Stimulated activated CD4-positive, alpha-beta T cell treated with anti-CD3 and anti-CD28 coated beads, Interleukin-2, amount 100 ng/mL, for 4 hours (primary cell): ENCODE data around the gene CADM1.
"Not testable (repeated sequence)": the region's sequence is repeated elsewhere in the genome, so short reads cannot be mapped to it uniquely, and the experiment has no call there.

Experiments
- DNase-seq: peaks from one replicate; pipeline ENCODE4 v3.0.0-alpha.2; 2020; ENCODE audit warnings: low read depth

Gene CADM1

DNA sequence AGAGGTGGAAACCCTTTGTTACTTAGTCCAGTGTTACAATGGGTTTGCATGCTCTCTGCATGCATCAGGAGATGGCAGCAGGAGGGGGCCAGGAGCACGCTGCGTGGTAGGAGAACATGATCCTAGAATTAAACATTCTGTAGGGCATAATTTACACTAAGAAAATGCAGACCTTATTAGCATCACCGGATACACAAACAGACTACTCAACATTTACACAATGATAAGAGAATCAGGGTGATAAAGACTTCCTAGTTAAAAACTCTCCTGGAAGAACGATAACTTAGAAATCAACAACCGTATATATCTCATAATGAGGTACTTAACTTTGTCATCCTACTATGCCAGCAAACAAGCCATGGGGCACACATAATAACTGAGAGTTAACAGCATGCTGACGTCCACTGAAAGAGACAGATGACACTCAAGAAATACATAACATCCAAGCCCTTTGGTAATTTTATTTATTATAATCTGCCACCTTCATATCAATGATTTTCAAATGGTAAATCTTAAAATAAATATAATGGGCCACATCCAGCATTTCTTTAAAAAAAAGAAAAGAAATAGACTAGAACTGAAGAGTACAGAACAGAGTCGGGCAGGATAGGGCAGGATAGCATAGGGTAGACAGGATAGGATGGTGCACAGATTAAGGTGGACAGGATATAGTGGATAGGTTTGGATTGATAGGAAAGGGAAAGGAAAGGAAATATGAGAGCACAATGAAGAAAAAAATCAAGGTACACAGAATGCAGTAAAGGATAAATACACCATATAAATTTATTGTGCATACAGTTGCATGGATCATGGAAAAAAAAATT lies 27.5 kb downstream of the CADM1 start:
- no peak for DNase-seq

DNA sequence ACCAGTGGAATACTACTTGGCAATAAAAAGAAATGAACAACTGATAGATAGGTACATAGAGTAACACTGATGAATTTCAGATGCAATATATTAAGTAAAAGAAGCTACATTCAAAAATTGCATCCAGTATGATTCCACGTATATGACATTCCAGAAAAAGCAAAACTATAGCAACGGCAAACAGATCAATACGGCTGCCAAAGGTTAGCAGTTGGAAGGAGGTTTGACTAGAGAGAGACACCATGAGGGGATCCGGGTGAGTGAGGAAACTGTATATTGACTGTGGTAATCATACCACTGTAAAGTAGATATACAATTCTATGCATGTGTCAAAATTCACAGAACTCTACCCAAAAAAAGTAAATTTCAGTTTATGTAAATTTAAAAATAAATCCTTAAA lies 28.7 kb downstream of the CADM1 start:
- no peak for DNase-seq

DNA sequence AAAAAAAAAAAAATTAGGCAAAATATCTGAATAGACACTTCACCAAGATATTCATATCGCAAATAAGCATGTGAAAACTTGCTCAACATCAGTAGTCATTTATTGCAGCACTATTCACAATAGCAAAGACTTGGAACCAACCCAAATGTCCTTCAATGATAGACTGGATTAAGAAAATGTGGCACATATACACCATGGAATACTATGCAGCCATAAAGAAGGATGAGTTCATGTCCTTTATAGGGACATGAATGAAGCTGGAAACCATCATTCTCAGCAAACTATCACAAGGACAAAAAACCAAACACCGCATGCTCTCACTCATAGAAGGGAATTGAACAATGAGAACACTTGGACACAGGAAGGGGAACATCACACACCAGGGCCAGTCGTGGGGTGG lies 29.9 kb downstream of the CADM1 start:
- DNase-seq, result not testable (repeated sequence)

DNA sequence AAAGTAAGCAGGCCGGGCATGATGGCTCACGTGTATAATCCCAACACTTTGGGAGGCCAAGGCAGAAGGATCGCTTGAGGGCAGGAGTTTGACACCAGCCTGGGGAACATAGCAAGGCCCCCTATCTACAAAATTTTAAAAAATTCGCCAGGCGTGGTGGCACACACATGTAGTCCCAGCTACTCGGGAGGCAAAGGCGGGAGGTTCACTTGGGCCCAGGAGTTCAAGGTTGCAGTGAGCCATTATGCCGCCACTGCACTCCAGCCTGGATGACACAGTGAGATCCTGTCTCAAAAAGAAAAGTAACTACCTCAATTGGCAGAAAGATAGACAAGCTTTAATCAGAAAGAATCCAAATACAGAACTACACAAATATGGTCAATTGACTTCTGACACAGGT lies 31.0 kb downstream of the CADM1 start:
- DNase-seq, result no peak

DNA sequence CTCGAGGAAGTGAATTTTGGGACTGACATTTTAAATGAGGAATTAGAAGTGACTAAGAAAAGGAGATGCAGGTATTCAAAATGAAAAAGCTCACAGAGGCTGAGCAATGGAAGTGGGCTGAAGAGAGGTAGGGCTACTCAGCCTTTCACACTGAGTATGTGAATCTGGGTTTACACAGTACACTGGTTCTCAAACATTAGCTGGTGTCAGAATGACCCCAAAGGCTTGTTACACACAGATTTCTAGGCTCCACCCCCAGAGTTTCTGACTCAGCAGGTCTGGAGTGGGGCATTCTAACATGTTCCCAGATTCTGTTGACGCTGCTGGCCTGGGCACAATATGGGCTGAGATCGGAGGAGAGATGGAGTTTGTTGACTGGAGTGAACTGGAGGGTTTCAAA lies 32.8 kb downstream of the CADM1 start:
- DNase-seq, result no peak

DNA sequence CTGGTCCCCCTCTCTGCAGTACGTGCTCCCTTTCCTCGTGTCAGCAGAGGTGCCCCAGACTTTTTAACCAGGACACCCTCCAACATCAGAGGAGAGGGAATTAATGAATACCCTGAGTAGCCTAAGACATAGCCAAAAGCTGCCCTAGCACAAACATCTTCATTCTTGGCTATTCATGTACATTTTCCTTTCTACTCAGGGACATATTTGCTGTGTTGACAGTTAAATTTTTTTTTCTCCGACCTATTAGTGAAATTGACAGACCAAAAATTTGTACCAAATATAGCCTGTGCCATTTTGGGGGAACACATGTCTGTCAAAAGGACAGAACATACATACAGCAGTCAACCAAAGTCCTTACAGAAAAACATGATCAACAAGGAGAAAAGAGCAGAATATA lies 33.3 kb downstream of the CADM1 start:
- no peak for DNase-seq

DNA sequence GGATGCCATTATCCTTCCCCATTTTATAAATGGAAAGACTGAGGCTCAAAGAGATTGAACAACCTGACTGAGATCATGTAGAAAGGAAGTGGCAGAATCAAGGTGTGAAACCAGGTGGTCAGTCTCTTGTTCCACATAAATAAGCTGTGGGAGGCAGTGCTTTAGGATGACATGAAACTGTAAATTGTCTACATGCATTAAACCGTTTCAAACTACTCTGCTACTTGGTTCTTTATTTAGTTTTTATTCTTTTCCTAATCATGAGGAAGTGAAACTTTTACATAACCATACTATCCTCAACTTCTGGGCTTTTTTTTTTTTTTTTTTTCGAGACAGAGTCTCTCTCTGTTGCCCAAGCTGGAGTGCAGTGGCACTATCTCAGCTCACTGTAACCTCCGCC lies 34.9 kb downstream of the CADM1 start:
- no peak for DNase-seq

DNA sequence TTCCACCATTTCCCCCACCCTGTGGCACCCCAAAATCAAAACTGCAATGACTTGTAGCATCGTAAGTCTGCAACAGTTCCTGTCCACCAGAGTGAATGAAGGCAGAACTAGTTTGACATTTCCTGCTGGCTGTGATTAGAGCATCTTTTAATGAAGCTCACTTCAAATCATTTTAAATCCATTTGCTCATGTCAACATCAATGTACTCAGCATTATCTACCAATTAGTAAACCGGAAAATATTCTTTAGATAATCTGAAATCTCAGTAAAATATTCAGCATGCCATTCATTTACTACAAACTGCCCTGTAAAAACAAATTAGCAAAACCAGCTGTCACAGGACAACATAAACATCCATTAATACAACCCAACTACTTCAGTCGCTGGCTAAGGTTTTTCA lies 38.1 kb downstream of the CADM1 start:
- DNase-seq, result no peak

DNA sequence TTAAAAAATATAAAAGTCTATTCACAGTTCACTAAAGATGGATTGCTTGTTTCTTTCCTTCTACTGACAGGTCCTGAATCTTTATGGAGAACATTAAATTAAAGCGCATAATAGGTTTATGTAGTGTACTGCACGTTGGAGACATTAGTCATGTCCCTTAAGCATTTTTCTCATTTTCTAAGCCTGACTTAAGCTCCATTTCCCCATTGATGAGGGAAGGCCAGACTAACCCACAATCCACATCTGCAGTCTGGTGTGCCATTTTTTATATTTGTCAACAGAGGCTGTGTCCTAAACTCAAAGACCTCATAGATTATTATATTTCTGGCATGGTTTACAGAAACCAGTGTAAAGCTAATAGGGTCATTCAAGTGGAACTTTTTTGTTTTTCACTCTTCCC lies 39.9 kb downstream of the CADM1 start:
- no peak for DNase-seq

DNA sequence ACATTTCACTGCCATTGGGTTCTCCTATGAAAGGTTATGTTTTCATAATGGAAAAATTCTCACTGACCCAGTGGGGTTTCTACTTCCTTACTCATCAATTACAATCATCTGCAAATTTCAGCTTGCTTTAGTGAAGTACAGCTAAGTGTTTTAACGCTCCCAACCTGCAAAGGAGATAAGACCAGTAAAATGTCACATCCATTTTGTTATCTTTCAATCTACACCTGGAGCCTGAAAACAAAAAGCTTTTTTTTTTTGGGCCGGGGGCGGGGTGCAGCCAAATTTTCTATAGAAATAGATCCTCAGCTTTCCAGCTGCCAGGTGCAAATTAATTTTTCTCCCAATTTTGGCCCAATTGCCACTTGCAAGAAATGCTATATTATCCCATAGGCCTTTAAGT lies 40.6 kb downstream of the CADM1 start:
- DNase-seq, result no peak

DNA sequence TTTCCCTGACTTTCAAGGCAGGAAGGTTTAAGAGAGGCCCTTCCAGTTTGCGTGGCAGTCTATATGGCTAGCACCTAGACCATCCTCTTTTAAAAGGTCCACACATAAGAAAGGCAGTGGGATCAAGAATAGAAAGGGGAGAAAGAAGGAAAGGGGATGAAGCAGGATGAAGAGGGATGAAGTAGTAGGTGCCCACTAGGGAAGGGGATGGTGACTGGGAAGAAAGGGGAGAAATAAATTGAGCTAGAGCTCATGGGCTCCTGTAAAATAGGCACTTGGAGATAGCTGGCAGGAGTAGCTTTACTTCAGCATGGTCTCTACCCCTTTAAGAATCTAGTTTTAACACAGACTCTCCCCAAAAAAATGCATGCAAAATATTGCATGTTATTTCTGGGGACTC lies 41.5 kb downstream of the CADM1 start:
- DNase-seq, result no peak

DNA sequence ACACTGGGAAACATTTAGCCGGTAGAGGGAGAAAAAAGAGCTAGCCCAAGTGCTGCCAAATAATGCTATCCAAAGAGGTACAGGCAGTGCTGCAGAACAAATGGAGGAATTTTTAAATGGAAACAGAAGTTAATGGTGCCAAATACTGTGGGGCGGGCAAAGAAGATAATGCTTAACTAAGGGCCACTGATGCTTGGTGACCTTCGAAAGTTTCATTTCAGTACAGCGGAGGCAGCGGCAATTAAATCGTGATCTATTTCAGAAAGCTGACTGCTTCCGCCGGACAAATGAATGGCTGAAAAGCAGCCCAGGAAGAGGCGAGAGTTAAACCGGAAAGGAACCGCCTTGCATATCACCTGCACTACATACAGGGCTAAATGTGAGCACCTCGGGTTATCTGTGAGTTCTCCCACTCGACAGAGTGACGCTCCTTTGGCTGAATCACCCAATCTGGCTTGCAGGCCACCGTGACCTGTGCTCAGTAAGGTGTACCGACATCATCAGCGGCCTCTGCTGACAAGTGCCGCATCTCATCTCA lies 42.1 kb downstream of the CADM1 start:
- no peak for DNase-seq

DNA sequence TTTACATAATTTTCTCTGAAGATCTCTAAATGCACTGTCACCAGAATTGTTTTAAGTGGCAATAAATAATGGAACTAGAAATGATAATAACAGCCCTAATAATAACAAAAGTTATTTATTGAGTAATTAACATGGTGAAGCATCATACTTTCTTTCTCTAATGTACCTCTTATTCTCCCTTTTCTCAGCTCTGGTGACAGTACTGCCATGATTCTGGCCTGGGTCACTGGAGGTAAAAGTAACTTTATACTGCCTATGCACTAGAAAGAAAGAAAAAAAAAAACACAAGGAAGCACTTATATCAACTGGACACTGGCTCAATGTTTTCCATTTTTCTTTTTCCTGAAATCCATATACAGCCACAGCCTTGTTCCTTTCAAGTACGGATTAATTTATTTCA lies 43.7 kb downstream of the CADM1 start:
- DNase-seq, result no peak

DNA sequence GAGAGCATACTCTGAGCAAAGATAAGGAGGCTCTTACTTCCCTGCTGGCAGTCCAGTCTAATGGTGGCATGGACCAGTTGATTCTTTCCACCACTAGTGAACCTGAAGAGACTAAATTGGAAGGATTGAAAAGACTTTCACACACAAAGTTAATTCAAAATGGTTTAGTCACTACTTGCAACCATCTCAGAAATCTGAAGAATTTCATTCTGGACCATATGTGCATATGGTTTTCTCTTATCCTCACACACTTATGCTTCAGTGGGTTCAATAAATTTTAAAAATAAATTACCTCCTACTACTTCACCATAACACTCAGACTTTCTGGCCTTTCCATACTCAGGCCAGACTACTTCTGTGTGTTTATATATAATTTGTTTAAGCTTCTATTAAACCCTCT lies 44.7 kb downstream of the CADM1 start:
- no peak for DNase-seq

DNA sequence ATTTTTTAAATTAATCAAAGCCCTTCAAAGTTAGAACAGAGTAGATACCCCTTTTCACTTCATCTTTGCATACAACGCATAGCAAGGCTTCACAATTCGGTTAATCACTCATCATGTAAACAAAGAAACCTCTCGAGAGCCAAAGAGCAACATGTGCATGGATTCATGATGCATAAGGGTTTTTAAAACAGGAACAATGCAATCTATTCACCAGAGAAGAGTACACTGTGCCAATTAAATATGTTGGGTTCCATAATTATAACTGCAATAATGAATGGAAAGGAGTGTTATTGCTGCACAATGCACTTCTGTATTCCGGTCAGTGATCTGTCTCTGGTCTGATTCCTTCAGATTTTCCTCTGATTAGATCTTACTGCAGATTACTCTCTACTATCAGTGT lies 45.3 kb downstream of the CADM1 start:
- DNase-seq, result no peak

DNA sequence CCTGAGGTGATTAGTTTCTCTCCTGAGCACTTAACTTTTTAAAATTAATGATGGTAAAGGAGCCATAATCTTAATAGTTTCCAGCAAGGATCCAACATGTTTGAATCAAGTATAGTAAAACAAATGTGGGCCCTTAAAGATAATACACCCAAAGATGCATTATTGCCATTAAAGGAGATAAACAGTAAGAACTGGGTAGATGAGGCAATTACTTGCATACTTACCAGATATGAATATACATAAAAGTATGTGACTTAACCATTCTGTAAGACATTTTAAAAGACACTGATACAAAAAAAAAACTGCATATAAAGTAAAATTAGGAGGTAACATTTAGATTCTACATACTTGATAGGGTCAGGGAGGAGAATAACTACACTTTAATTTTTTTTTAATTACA lies 48.2 kb downstream of the CADM1 start:
- no peak for DNase-seq

DNA sequence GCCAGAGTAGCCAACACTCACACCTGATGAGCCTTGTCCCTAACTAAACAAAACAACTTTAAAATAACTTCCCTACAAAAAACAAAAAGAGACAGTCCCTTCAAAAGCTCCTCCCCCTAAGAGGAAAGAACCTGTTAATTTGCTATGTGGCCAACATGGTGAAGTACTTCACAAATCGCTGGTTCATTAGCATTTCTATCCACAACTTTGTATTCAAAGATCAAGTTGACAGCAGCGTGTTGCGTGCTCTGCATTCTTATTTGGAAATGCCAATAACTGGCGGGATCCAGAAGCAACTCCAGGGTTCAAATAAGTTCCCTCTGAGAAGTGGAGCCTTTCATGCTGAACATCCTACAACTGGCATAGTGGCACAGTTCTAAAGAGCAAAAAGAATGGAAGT lies 48.6 kb downstream of the CADM1 start:
- DNase-seq, result no peak

DNA sequence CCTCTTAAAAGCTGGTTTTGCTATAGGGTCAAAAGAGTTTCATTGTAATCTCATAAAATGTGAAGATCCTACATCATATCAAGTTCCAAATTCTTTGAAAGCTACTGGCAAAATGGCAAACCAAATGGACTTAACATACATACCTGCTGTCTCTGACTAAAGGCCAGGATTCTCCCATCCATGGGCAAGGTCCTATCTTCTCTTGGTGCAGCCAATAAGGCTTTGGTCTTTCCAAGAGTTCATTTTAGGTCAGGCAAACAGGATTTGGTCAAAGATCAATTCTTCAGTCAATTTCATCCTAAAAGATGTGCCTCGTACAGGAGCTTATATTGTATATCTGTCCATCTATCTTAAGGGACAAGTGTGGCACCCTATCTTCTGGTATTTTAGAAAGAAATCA lies 49.7 kb downstream of the CADM1 start:
- DNase-seq, result no peak

DNA sequence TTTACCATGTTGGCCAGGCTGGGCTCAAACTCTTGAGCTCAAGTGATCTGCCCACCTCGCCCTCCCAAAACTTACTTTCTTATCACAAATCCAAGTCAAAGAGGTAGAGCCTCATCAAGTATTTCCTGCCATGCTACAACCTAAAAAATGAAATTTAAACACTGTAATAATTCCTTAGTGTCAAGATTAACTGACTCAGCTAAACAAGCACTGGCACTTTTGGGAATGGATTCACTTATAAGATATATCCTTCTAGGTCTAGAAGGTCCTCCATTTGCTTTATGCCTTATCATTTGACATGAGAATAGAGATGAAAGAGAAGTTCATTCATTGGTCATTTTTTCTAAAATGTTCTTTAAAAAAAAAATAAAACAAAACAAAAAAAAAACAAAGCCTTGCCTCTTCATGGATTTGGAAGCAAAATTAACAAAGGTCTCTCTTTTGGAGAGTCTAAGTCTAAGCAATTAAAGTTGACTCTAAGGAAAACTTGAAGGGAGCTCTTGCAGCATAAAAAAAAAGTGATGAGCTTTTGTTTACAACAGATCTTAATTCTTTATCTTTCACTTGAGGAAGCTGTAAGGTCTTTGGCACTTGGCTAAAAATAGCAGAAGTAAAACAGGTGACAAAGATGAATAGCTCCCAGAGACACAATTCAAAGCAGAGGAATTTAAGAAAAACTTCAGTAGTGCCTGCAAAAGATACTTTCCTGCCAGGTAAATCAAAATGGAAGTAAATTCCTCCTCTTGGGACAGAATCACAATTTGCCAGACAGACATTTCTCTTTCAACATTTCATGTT lies 50.3 kb downstream of the CADM1 start:
- DNase-seq, result no peak

DNA sequence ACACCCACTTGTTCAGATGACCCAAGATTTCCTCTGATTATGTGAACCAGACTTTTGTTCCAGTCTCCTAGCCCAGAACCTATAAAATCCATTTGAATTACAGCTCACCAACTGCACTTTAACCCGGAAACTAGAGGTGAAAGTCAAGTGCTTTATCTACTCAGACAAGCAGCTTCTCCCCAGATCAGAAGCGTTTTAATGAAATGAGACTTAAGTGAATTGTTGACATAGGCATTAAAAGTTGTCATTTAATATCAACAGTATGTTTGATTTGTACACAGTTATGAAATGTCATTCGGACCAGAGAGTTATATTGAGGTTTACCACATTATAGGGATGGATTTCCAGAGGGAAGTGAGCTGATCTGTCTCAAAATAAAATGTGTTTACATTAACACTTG lies 52.0 kb downstream of the CADM1 start:
- no peak for DNase-seq

DNA sequence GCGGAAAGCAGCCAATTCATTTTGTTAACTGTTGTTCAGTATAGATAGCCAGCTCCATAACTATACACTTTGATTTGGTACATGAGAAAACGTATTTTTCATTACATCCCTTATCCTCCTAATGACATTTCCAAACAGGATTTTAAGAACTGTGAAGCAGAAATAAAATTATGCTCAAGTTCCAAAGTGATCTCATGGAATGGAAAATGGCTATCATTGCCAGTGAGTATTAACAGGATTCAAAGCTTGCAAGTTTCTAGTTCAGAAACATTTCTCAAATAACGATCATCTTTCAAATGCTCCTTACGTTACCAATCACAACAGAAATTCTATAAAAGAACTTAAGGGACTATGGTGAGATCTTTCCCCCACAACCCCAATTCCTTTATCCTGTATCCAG lies 53.7 kb downstream of the CADM1 start:
- DNase-seq, result no peak

DNA sequence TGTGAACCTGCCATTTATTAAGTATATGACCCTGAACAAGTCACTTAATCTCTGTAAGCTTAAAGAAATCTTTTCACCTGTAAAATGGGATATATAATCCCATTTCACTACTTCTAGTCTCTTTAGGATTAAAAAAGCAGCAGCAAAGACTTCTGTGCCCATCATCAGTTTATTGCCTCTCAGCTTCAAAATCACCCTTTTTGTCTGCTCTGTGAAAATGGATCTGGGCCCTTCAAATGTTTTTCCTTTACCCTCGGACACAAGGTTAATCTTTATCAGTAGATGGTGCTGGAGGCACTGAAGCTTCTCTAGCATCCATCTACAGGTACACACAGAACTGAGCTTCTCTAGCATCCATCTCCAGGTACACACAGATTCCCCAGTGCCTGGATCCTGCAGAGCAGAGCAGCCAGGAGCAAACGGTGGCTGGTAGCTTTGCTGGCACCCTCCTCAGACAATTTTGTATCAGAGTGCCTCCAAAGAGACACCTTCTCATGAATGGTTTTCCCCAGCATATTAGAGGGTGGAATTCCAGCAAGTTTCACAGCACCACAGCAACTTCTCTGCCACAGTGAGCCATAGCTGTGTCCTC lies 56.8 kb downstream of the CADM1 start:
- no peak for DNase-seq

DNA sequence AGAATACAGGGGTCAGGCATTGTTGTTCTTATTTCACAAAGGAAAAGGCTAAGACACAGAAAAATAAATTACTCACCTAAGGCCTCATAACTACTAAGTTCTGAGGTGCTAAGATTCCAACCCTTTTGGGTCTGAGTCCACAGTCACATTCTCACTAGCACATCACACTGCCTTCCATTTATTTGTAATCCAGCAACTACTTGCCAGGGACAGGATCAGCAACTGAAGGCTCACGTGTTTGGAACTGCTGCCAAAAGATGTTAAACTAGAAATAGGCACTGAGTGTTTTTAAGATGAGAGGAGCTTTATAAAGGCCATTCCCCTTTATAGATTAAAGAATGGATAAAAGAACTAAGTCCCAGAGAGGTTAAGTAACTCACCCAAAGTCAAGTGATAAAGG lies 58.0 kb downstream of the CADM1 start:
- DNase-seq, result no peak
